ENCODE measurements around the gene NAGK. TPM values are rescaled to one million over a fixed set of nuclear protein-coding genes. Genes with fewer than 3 reads are reported as not detected.

Gene NAGK
- polyA plus RNA-seq, 1 donor (not counting 4 experiments of a cell fraction or from before 2014, with no cell fraction given): 61.5 TPM

GRCh38 chr2:71066856-71067255, 1.6 kb upstream of the NAGK start:
- H3K27ac ChIP-seq (ENCODE audit: control insufficient read depth, insufficient read depth, low read length): no peak overlapping the region

DNA sequence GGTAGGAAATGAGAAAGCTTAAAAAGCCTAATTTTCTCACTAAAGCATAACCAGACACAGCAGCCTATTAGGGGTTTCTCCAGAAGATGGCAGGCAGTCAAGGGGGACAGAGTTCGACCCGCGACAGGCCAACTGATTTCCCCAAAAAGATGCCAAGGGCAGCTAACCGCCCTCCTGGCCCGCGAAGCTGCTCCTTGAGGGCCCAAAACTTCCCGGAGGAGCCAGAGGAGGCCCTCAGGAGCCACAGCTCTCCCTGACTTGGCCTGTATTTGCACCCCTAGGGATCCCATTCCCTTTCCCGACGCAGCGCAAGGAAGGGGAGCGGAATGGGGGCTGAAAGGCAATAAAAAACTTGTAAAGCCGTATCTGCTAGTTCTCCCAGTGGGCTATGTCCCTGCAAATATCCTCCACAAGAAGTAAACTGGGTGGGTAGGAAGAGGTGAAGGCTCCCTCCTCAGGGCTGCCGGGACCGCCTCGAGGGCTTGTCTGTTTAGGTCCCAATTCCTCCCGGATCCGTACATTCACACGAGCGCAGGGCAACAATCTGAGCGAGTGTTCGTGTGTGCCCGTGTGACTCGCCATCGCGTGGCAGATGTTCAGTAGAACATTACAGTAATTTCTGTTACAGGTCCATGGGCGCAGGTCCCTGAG, 756 bp upstream of the NAGK start:
- FAIRE-seq: no peak

More at GRCh38 chr2:71066856-71067255, 1.6 kb upstream of the NAGK start:
- H2AFZ ChIP-seq (ENCODE audit: control insufficient read depth, low read length): no peak overlapping the region
- peak overlapping the region; percentile 73 for H3K4me2 ChIP-seq (ENCODE audit: control insufficient read depth, extremely low read depth, insufficient read depth, low read depth, low read length)
- DNase-seq (ENCODE audit: low read depth, low spot score) (no peak), FAIRE-seq (no peak)
- H3K9me1 ChIP-seq (ENCODE audit: control insufficient read depth, extremely low read depth, insufficient read depth, low read length): peaks cover 4% of the 10 kb centered on the region
- TF ChIP-seq, protein P1, sequence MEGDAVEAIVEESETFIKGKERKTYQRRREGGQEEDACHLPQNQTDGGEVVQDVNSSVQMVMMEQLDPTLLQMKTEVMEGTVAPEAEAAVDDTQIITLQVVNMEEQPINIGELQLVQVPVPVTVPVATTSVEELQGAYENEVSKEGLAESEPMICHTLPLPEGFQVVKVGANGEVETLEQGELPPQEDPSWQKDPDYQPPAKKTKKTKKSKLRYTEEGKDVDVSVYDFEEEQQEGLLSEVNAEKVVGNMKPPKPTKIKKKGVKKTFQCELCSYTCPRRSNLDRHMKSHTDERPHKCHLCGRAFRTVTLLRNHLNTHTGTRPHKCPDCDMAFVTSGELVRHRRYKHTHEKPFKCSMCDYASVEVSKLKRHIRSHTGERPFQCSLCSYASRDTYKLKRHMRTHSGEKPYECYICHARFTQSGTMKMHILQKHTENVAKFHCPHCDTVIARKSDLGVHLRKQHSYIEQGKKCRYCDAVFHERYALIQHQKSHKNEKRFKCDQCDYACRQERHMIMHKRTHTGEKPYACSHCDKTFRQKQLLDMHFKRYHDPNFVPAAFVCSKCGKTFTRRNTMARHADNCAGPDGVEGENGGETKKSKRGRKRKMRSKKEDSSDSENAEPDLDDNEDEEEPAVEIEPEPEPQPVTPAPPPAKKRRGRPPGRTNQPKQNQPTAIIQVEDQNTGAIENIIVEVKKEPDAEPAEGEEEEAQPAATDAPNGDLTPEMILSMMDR (optimal IDR thresholded peaks at IDR 0.05 in 1 of 3, IDR thresholded peaks at IDR 0.05 in 1 of 3, conservative IDR thresholded peaks at IDR 0.05 in 1 of 3; ENCODE audit: extremely low read depth in 1 of 3, insufficient read depth in 2 of 3, low read length in 3 of 3): no peak
- no peak for TF ChIP-seq EZH2 (IDR thresholded peaks at IDR 0.05; ENCODE audit: low read length)
- H4K20me1 ChIP-seq (ENCODE audit: control insufficient read depth, extremely low read depth, insufficient read depth, low read length): no peaks in the 10 kb centered on the region
- H3K4me3 ChIP-seq (ENCODE audit: control insufficient read depth in 2 of 3, extremely low read depth in 1 of 3, insufficient read depth in 2 of 3, low read depth in 1 of 3, low read length in 3 of 3): no peak overlapping the region
- dilution Hi-C loops (cut with MboI; ENCODE audit: extremely low pct_ligation_motif_present, low sequenced_read_pairs): no loop called here
- H3K79me2 ChIP-seq (ENCODE audit: control insufficient read depth, insufficient read depth, low read length): peaks cover 7% of the 10 kb centered on the region
- H3K9me3 ChIP-seq (ENCODE audit: control insufficient read depth, low read depth, low read length): no peaks in the 10 kb centered on the region
- H3K27me3 ChIP-seq (ENCODE audit: control insufficient read depth, extremely low read depth, insufficient read depth, low read length): no peaks in the 10 kb centered on the region
- peaks cover 56% of the 10 kb centered on the region for H3K4me1 ChIP-seq (ENCODE audit: control insufficient read depth, extremely low read depth, insufficient read depth, low read length)
- no peaks in the 10 kb centered on the region for H3K36me3 ChIP-seq (ENCODE audit: control insufficient read depth in 2 of 2, extremely low read depth in 1 of 2, insufficient read depth in 2 of 2, low read length in 2 of 2)
- H3K9ac ChIP-seq (ENCODE audit: control insufficient read depth, extremely low read depth, insufficient read depth, low read length): no peak overlapping the region

More for the DNA sequence above, 756 bp upstream of the NAGK start:
- no peak for TF ChIP-seq EZH2 (IDR thresholded peaks at IDR 0.05; ENCODE audit: low read length)
- TF ChIP-seq, protein P1 (optimal IDR thresholded peaks at IDR 0.05 in 1 of 3, IDR thresholded peaks at IDR 0.05 in 1 of 3, conservative IDR thresholded peaks at IDR 0.05 in 1 of 3; ENCODE audit: extremely low read depth in 1 of 3, insufficient read depth in 2 of 3, low read length in 3 of 3): peak in 1 of 3 experiments; percentile 7
- no peak for DNase-seq (ENCODE audit: low read depth, low spot score)
- Histone ChIP-seq H3K4me2 (ENCODE audit: control insufficient read depth, extremely low read depth, insufficient read depth, low read depth, low read length) (peak overlapping the region; percentile 73), H3K79me2 (ENCODE audit: control insufficient read depth, insufficient read depth, low read length) (peaks cover 8% of the 10 kb centered on the region), H3K4me1 (ENCODE audit: control insufficient read depth, extremely low read depth, insufficient read depth, low read length) (peaks cover 64% of the 10 kb centered on the region), H3K27ac (ENCODE audit: control insufficient read depth, insufficient read depth, low read length) (peak overlapping the region; percentile 92), H3K27me3 (ENCODE audit: control insufficient read depth, extremely low read depth, insufficient read depth, low read length) (no peaks in the 10 kb centered on the region), H3K9ac (ENCODE audit: control insufficient read depth, extremely low read depth, insufficient read depth, low read length) (peak overlapping the region; percentile 91), H3K4me3 (ENCODE audit: control insufficient read depth in 2 of 3, extremely low read depth in 1 of 3, insufficient read depth in 2 of 3, low read depth in 1 of 3, low read length in 3 of 3) (peak overlapping the region; percentile 73 to 91 (median 87)), H4K20me1 (ENCODE audit: control insufficient read depth, extremely low read depth, insufficient read depth, low read length) (no peaks in the 10 kb centered on the region), H3K36me3 (ENCODE audit: control insufficient read depth in 2 of 2, extremely low read depth in 1 of 2, insufficient read depth in 2 of 2, low read length in 2 of 2) (peaks cover 0 to under 1% of the 10 kb centered on the region in 2 experiments), H3K9me3 (ENCODE audit: control insufficient read depth, low read depth, low read length) (no peaks in the 10 kb centered on the region), H2AFZ (ENCODE audit: control insufficient read depth, low read length) (peak overlapping the region; percentile 98), H3K9me1 (ENCODE audit: control insufficient read depth, extremely low read depth, insufficient read depth, low read length) (peaks cover 4% of the 10 kb centered on the region)
- dilution Hi-C loops (cut with MboI; ENCODE audit: extremely low pct_ligation_motif_present, low sequenced_read_pairs): no loop called here

All from keratinocyte (primary cell).